ENCODE measurements around the gene STK32B.

Gene STK32B

GRCh38 chr4:5365071-5366008, 314.1 kb downstream of the STK32B start:
- DNase-seq (ENCODE audit: low spot score), result no peak

DNA sequence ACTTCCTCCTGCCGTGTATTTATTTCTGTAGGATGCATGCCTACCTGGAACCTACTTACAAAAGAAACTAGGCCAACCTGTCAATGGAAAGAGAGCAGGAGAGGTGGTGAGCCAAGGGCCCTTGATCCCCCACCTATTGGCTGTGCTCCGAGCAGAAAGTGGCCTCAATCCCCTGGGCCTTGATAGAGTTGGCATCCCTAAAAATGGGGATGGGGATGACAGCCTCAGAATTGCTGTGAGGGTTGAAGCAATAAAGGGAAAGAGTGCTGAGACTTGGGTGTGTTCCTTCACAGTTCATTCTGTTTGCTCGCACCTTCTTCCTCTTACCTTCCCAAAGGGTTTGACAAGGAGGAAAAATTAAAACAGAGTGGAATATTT, 314.7 kb downstream of the STK32B start:
- no peak for DNase-seq (ENCODE audit: low spot score)

DNA sequence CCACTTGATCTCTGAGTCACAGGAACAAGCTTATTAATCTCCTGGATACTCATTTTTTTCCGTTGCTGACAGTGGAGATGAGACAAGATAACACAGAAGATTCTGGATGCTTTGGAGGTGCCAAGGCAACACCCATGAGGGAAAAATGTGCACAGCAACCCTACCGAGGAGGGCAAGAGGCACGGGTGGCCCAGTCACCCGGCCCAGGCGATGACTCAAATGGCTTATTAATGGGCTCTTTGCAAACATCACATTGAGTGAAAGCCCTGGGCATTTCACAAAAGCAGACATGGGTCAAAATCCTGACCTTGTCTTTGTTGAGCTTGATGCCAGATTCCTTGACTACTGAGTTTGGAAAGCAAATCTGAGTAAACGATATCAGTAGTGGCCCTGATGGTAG, 315.1 kb downstream of the STK32B start:
- DNase-seq (ENCODE audit: low spot score), result no peak

DNA sequence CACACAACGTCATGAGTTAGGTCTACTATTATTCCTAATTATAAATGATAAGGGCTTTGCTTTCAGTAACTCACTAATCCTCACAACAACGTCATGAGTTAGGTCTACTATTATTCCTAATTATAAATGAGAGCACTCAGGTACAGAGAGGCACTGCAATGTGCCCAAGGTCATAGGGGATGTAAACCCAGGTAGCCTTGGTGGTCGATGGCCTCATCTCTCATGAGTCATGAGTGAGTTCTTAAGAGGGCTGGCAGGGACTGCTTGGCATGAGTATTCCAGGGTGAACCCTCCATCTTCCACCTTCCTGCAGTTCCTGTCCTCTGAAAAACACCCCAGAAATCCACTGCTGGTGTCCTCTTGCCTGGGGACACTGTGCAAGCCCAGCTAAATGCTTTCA, 317.1 kb downstream of the STK32B start:
- no peak for DNase-seq (ENCODE audit: low spot score)

- DNase-seq (ENCODE audit: low spot score), result no peak
Measured at GRCh38 chr4:5370286-5370685, 319.0 kb downstream of the STK32B start.

DNA sequence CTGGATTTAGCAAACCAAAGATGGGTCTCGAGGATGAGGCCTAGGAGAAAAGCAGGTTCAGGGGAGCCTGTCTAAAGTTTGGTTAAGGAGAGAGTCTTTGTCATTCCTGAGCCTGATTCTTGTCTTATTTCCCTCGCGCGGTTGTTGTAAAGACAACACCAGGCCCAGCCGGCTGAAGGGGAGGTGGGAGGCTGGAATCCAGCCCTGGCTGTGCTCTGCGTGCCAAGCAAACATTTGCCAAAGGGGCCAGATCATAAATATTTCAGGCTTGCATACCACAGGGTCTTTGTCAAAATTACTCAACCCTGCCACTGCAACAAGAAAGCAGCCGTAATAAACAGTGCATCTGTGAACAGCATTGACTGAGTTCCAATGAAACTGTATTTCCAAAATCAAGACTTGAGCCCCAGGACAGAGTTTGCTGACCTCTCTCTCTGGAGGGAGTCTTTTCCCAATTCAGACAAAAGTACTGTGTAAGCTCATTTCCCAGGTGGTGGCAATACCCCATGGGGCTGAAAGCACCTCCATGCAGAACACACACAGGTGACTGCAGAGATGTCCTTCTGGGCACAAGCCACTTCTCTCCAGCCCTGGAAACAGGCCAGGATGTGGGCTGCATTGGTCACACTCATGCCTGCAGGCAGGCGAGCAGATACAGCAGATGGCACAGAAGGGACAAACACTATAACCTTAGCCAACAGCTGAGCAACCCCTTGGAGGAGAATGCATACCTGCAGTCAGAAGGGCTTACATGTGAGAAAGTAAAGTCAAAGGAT, 320.3 kb downstream of the STK32B start:
- DNase-seq (ENCODE audit: low spot score), result no peak

GRCh38 chr4:5372198-5372597, 320.9 kb downstream of the STK32B start:
- DNase-seq (ENCODE audit: low spot score), result no peak

DNA sequence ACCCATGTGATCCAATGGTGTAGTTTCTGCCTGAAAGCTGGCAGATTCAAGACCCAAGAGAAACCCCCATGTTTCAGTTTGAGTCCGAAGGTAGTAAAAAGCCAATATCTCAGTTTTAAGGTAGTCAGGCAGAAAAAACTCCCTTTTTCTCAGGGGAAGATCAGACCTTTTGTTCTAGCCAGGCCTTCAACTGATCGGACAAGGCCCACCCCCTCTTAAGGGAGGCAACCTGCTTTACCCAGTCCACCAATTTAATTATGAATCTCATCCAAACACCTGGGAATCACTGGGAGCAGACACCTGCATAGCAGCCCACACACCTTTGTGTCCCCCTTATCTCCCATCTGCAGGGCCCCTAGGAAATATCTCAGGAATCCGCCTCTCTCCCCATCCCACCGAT, 322.0 kb downstream of the STK32B start:
- no peak for DNase-seq (ENCODE audit: low spot score)

GRCh38 chr4:5374592-5374991, 323.3 kb downstream of the STK32B start:
- no peak for DNase-seq (ENCODE audit: low spot score)

DNA sequence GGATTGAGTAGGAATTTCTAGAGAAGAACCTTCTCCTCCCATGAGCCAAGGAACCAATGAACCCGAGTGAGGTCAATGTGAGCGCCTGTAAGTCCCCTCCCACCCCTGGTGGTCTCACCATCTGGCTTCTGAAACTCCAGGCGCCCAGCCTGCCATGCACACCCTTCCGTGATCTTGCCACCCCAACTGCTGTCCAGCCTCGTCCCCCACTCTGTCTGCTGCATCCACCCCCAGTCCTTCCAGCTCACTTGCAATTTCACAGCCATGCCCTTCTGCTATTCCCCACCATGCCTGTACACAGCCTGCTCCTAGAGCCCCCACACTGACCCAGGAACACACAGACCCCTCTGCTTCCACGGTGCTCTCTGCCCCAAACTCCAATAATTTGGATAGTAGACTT, 323.7 kb downstream of the STK32B start:
- no peak for DNase-seq (ENCODE audit: low spot score)

- DNase-seq (ENCODE audit: low spot score), result no peak
Measured at GRCh38 chr4:5376015-5376414, 324.7 kb downstream of the STK32B start.

GRCh38 chr4:5378002-5378401, 326.7 kb downstream of the STK32B start:
- DNase-seq (ENCODE audit: low spot score), result no peak

DNA sequence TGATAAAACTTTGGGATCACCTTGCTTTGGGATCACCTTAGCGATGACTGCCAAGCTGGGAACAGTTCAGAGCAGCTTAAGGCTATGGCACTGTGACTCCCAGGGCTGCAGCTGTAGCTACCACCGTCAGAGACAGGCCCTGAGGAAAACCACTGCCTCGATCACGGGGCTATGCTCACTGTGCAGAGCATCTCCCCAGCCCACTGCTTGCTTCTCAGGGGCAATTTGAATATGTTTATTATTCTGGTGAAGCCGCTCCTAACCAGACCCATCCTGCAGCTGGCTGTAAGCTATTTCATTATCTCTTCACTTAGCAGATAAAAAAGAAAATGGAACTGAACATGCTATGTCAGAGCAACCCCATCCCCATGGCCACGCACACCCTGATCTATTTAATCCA, 328.6 kb downstream of the STK32B start:
- no peak for DNase-seq (ENCODE audit: low spot score)

DNA sequence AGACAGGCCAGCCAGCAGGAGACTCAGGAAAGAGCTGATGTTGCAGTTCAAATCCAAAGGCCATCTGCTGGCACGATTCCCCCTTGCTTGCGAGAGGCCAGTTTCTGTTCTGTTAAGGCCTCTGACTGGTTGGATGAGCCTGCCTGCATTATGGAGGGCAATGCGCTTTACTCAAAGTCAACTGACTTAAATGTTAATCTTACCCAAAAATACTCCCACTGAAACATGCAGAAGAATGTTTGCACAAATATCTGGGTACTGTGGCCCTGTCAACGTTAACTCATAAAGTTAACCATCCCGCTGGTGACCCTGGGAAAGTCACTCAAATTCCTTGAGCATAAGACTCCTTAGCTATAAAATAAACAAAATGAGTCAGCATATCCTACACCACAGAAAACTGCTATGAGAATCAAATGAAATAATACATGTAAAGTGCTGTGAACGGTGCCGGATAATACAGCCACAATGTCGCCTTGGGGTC, 330.7 kb downstream of the STK32B start:
- DNase-seq (ENCODE audit: low spot score), result peak; percentile 57

DNA sequence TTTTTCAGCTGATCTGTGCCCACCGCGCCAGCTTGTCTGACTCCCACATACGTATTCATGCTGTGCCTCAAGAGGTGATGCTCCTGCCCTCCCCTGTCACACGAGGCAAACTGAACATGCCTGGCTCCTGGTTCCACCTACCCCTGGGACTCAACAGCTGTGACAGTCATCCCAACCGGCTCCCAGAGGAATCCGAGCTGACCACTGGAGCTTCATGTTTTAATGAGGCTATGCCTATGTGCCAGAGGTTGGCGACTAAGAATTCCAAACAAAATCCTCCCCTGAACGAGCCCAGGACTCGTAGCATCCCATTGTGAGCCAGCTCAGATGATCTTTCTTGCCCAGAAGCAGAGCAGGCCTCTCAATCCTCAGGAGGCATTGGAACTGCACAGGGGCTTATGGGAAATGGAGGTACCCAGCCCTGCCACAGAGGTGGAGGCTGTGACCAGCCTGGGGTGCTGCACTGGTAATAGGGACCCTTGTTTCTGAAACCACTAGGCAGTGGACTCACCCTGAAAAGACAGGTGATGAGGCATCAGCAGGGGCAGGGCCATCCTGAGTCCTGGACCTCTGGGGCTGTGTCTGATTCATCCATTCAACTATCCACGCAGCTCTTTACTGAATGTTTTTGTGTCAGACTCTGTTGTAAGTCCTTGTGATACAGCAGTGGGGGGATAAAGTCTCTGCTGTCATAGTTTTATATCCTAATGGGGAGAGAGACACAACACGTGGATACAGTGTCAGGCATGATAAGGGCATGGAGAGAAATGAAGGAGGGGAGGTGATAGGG, 332.1 kb downstream of the STK32B start:
- DNase-seq (ENCODE audit: low spot score), result peak; percentile 33

GRCh38 chr4:5385741-5386311, 334.5 kb downstream of the STK32B start:
- DNase-seq (ENCODE audit: low spot score), result no peak

- no peak for DNase-seq (ENCODE audit: low spot score)
Measured at GRCh38 chr4:5386921-5387320, 335.6 kb downstream of the STK32B start.

GRCh38 chr4:5387457-5387856, 336.2 kb downstream of the STK32B start:
- DNase-seq (ENCODE audit: low spot score), result no peak

DNA sequence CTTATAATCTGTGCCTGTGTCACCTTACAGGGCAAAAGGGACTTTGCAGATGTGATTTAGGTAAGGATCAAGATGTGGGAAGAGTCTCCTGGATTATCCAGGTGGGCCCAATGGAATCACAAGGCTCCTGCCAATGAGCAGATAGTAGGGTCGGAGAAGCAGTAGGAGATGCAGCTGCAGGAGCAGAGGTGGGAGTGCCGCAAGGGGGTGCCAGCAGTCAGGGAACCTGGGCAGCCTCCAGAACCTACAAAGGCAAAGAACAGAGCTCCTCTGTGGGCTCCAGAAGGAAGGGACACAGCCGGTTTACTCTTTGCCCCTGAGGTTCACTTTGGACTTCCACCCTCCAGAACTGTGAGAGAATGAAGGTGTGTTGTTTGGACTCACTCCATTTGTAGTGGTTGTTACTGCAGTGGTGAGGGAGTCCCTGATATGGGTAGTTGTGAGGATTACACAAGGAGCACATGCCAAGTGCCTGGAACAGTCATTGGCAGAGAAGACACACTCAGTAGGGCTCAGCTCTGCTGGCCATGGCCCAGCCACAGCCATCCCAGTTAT, 338.6 kb downstream of the STK32B start:
- DNase-seq (ENCODE audit: low spot score), result no peak

GRCh38 chr4:5391492-5391891, 340.2 kb downstream of the STK32B start:
- DNase-seq (ENCODE audit: low spot score), result no peak

DNA sequence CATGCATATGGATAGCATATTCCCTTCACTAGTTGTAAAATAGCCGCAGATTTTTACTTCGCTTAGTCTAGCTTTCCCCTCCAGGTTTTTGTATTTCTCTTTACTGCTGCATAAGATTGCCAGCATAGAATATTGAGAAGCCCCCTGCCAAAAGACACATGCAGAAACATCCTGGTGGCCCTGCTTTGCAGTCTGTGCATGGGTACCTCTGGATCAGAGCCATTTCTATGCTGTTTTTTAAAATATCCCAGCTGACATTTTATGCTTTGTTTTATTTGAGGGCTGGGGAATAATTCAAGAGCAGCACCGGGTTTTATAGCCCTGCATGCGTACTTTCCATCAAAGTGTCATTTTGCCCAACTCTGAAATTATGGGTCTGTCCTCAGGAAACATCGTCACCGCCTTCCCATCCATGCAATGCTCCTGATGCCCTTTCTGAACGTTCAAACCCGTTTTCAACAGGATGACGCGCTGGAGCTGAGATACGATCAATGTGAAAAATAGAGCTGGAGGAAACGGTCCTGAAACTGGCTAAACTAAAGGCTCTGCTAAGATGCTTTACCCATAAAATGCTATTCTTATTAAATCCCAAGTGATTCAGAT, 342.7 kb downstream of the STK32B start:
- no peak for DNase-seq (ENCODE audit: low spot score)

Data from AG08396 (cell line).